Neural crest cell (in vitro differentiated cells): ENCODE results near the gene NXPH4. TPM values are rescaled to one million over a fixed set of nuclear protein-coding genes. Genes with fewer than 3 reads are reported as not detected.

Experiments used
- DNase-seq: peaks from one replicate; pipeline ENCODE4 v3.0.0; 2021; ENCODE audit warnings: low read depth, mixed read lengths, low spot score
- H3K27ac Mint-ChIP-seq: one replicate; pipeline ENCODE4 v1.8.0; 2021; ENCODE audit warnings: mild to moderate bottlenecking, mixed read lengths; ENCODE audit not compliant: unreplicated experiment
- H3K27me3 Mint-ChIP-seq: 2 replicates; pipeline ENCODE4 v1.8.0; 2021; ENCODE audit warnings: low read depth, mild to moderate bottlenecking, mixed read lengths
- H3K36me3 Mint-ChIP-seq: 2 replicates; pipeline ENCODE4 v1.8.0; 2021; ENCODE audit warnings: low read depth, mild to moderate bottlenecking, mixed read lengths
- H3K4me1 Mint-ChIP-seq: 2 replicates; pipeline ENCODE4 v1.8.0; 2021; ENCODE audit warnings: mixed read lengths
- H3K4me3 Mint-ChIP-seq: one replicate; pipeline ENCODE4 v1.8.0; 2021; ENCODE audit warnings: mild to moderate bottlenecking, mixed read lengths
- H3K9me3 Mint-ChIP-seq: 2 replicates; pipeline ENCODE4 v1.8.0; 2021; ENCODE audit warnings: mixed read lengths
- CTCF ChIP-seq: fragments of 200-600 bp; sonication (generic); conservative IDR thresholded peaks from 2 replicates; pipeline ENCODE4 v1.5.0; 2021; ENCODE audit warnings: antibody characterized with exemption, mild to moderate bottlenecking
- total RNA-seq: library from RNA; stranded (reverse); gene quantifications from 2 replicates; pipeline ENCODE4 v1.2.1, GENCODE V29; 2021

NXPH4 gene
- total RNA-seq, 1 donor from 2014 or later = 0.91 TPM

GRCh38 chr12:57175428-57176138 lies 41.0 kb upstream of the NXPH4 start:
- peak; percentile 72 for TF ChIP-seq CTCF
- H3K4me3 Mint-ChIP-seq = no peak overlapping the region
- H3K4me1 Mint-ChIP-seq = peaks cover 13% of the 10 kb centered on the region
- peaks cover 8% of the 10 kb centered on the region for H3K36me3 Mint-ChIP-seq
- H3K27ac Mint-ChIP-seq = no peak overlapping the region
- no peaks in the 10 kb centered on the region for H3K27me3 Mint-ChIP-seq
- no peaks in the 10 kb centered on the region for H3K9me3 Mint-ChIP-seq
- peak; percentile 84 for DNase-seq

GRCh38 chr12:57176139-57176477 lies 40.5 kb upstream of the NXPH4 start:
- no peak for DNase-seq
- peaks cover 11% of the 10 kb centered on the region for H3K4me1 Mint-ChIP-seq
- H3K36me3 Mint-ChIP-seq = peaks cover 8% of the 10 kb centered on the region
- H3K27ac Mint-ChIP-seq = no peak overlapping the region
- peak; percentile 11 for TF ChIP-seq CTCF
- no peak overlapping the region for H3K4me3 Mint-ChIP-seq
- no peaks in the 10 kb centered on the region for H3K27me3 Mint-ChIP-seq
- H3K9me3 Mint-ChIP-seq = no peaks in the 10 kb centered on the region

GRCh38 chr12:57176846-57177245 lies 39.7 kb upstream of the NXPH4 start:
- Mint-ChIP-seq H3K36me3 (peaks cover 8% of the 10 kb centered on the region), H3K4me1 (peaks cover 7% of the 10 kb centered on the region), H3K27ac (no peak overlapping the region), H3K9me3 (no peaks in the 10 kb centered on the region), H3K27me3 (no peaks in the 10 kb centered on the region), H3K4me3 (no peak overlapping the region)
- DNase-seq = no peak
- no peak for TF ChIP-seq CTCF

GRCh38 chr12:57177354-57177753 lies 39.2 kb upstream of the NXPH4 start:
- no peaks in the 10 kb centered on the region for H3K27me3 Mint-ChIP-seq
- H3K4me1 Mint-ChIP-seq = peaks cover 7% of the 10 kb centered on the region
- TF ChIP-seq CTCF = no peak
- H3K27ac Mint-ChIP-seq = no peak overlapping the region
- peaks cover 8% of the 10 kb centered on the region for H3K36me3 Mint-ChIP-seq
- H3K9me3 Mint-ChIP-seq = no peaks in the 10 kb centered on the region
- DNase-seq = no peak
- H3K4me3 Mint-ChIP-seq = no peak overlapping the region

- Mint-ChIP-seq H3K27me3 (no peaks in the 10 kb centered on the region), H3K27ac (no peak overlapping the region), H3K4me3 (no peak overlapping the region), H3K36me3 (peaks cover 12% of the 10 kb centered on the region), H3K4me1 (peaks cover 6% of the 10 kb centered on the region), H3K9me3 (no peaks in the 10 kb centered on the region)
- TF ChIP-seq CTCF = no peak
- no peak for DNase-seq
These were observed 38.4 kb upstream of the NXPH4 start for GRCh38 chr12:57178213-57178612.
